ENCODE measurements around the gene SLC6A7. TPM values are rescaled to one million over a fixed set of nuclear protein-coding genes. Genes with fewer than 3 reads are reported as not detected.

SLC6A7 gene
- polyA plus RNA-seq, 1 of the 3 experiments (the other 2 are of a cell fraction): not detected

DNA sequence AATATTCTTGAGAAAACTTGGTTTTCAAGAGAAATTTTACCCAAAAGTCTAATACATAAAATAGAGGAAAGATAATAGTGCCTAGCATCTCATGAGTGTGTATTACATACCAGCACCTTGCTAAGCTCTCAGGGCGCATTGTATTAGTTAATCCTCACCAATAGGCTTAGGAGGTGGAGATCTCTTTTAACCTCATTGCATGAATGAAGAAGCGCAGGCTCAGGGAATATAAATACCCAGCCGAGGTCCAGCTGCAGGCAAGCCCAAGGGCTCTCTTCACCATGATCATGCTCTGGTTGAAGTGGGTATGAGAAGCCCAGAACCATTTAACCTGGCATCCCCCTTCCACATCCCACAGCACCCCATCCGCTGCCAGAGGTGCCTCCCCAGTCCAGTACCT, 53.7 kb downstream of the SLC6A7 start:
- Histone ChIP-seq H3K36me3 (replicated peaks in 1 of 2; ENCODE audit: control insufficient read depth in 1 of 2, insufficient read depth in 2 of 2, low read length in 1 of 2) (no peaks in the 10 kb centered on the region), H3K4me2 (no peak overlapping the region), H2AFZ (ENCODE audit: low read depth) (no peak overlapping the region), H3K27me3 (ENCODE audit: insufficient read depth) (no peaks in the 10 kb centered on the region), H4K20me1 (ENCODE audit: insufficient read depth) (no peaks in the 10 kb centered on the region), H3K9ac (no peak overlapping the region), H3K79me2 (ENCODE audit: insufficient read depth) (no peaks in the 10 kb centered on the region), H3K9me3 (no peaks in the 10 kb centered on the region), H3K4me3 (ENCODE audit: low read depth in 2 of 2, low read length in 1 of 2) (no peak overlapping the region), H3F3A (replicated peaks; ENCODE audit: insufficient read depth) (no peaks in the 10 kb centered on the region), H3K4me1 (ENCODE audit: control insufficient read depth in 1 of 2, insufficient read depth in 2 of 2, low read depth in 1 of 2, low read length in 1 of 2) (peaks cover 0 to 19% of the 10 kb centered on the region in 2 experiments; a peak in 1 of 4 replicates), H3K9me2 (no peaks in the 10 kb centered on the region), H3K27ac (ENCODE audit: low read depth in 2 of 2, low read length in 1 of 2) (no peak overlapping the region)
- no peak for DNase-seq
- WGBS (ENCODE audit: low lambda C conversion rate): 86% methylated on average over 4 of the region's 4 CpGs
- ChIA-PET CTCF (interaction anchor here (0.8 to 1.9 kb wide), 4 partner anchors 8 to 75 kb away, joined by 3 to 7 read pairs (median 4); no protein-coding TSS in a partner anchor), POLR2A (no interaction called here)
- TF ChIP-seq, protein P1, sequence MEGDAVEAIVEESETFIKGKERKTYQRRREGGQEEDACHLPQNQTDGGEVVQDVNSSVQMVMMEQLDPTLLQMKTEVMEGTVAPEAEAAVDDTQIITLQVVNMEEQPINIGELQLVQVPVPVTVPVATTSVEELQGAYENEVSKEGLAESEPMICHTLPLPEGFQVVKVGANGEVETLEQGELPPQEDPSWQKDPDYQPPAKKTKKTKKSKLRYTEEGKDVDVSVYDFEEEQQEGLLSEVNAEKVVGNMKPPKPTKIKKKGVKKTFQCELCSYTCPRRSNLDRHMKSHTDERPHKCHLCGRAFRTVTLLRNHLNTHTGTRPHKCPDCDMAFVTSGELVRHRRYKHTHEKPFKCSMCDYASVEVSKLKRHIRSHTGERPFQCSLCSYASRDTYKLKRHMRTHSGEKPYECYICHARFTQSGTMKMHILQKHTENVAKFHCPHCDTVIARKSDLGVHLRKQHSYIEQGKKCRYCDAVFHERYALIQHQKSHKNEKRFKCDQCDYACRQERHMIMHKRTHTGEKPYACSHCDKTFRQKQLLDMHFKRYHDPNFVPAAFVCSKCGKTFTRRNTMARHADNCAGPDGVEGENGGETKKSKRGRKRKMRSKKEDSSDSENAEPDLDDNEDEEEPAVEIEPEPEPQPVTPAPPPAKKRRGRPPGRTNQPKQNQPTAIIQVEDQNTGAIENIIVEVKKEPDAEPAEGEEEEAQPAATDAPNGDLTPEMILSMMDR (IDR thresholded peaks at IDR 0.05): no peak
- TF ChIP-seq, protein P2, sequence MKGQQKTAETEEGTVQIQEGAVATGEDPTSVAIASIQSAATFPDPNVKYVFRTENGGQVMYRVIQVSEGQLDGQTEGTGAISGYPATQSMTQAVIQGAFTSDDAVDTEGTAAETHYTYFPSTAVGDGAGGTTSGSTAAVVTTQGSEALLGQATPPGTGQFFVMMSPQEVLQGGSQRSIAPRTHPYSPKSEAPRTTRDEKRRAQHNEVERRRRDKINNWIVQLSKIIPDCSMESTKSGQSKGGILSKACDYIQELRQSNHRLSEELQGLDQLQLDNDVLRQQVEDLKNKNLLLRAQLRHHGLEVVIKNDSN (IDR thresholded peaks at IDR 0.05; ENCODE audit: borderline replicate concordance, low read depth): no peak
- TF ChIP-seq, protein P3, sequence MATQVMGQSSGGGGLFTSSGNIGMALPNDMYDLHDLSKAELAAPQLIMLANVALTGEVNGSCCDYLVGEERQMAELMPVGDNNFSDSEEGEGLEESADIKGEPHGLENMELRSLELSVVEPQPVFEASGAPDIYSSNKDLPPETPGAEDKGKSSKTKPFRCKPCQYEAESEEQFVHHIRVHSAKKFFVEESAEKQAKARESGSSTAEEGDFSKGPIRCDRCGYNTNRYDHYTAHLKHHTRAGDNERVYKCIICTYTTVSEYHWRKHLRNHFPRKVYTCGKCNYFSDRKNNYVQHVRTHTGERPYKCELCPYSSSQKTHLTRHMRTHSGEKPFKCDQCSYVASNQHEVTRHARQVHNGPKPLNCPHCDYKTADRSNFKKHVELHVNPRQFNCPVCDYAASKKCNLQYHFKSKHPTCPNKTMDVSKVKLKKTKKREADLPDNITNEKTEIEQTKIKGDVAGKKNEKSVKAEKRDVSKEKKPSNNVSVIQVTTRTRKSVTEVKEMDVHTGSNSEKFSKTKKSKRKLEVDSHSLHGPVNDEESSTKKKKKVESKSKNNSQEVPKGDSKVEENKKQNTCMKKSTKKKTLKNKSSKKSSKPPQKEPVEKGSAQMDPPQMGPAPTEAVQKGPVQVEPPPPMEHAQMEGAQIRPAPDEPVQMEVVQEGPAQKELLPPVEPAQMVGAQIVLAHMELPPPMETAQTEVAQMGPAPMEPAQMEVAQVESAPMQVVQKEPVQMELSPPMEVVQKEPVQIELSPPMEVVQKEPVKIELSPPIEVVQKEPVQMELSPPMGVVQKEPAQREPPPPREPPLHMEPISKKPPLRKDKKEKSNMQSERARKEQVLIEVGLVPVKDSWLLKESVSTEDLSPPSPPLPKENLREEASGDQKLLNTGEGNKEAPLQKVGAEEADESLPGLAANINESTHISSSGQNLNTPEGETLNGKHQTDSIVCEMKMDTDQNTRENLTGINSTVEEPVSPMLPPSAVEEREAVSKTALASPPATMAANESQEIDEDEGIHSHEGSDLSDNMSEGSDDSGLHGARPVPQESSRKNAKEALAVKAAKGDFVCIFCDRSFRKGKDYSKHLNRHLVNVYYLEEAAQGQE (IDR thresholded peaks at IDR 0.05; ENCODE audit: low read depth, low read length): no peak
- TF ChIP-seq YY1 (IDR thresholded peaks at IDR 0.05; ENCODE audit: low read depth): no peak
- no peak for TF ChIP-seq NFIC (IDR thresholded peaks at IDR 0.05; ENCODE audit: borderline replicate concordance)
- TF ChIP-seq, protein P4, sequence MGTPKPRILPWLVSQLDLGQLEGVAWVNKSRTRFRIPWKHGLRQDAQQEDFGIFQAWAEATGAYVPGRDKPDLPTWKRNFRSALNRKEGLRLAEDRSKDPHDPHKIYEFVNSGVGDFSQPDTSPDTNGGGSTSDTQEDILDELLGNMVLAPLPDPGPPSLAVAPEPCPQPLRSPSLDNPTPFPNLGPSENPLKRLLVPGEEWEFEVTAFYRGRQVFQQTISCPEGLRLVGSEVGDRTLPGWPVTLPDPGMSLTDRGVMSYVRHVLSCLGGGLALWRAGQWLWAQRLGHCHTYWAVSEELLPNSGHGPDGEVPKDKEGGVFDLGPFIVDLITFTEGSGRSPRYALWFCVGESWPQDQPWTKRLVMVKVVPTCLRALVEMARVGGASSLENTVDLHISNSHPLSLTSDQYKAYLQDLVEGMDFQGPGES (IDR thresholded peaks at IDR 0.05; ENCODE audit: low read depth, low read length): no peak
- TF ChIP-seq POLR2AphosphoS5 (IDR thresholded peaks at IDR 0.05; ENCODE audit: low read depth, low read length): no peak
- no peak for TF ChIP-seq FOXM1 (IDR thresholded peaks at IDR 0.05; ENCODE audit: low read depth)
- TF ChIP-seq TCF12 (IDR thresholded peaks at IDR 0.05): no peak
- TF ChIP-seq TAF1 (IDR thresholded peaks at IDR 0.05; ENCODE audit: borderline replicate concordance, low read depth, low read length): no peak
- no peak for TF ChIP-seq ELF1 (IDR thresholded peaks at IDR 0.05)
- no peak for TF ChIP-seq RAD21 (IDR thresholded peaks at IDR 0.05; ENCODE audit: low read length)
- TF ChIP-seq NRF1 (IDR thresholded peaks at IDR 0.05; ENCODE audit: low read depth, low read length): no peak
- no peak for TF ChIP-seq EP300 (IDR thresholded peaks at IDR 0.05; ENCODE audit: borderline replicate concordance in 1 of 2, low read depth in 1 of 2, low read length in 1 of 2)
- TF ChIP-seq EZH2phosphoT487 (IDR thresholded peaks at IDR 0.05; ENCODE audit: borderline replicate concordance, low read depth): no peak
- no peak for TF ChIP-seq RFX5 (IDR thresholded peaks at IDR 0.05; ENCODE audit: low read length)
- TF ChIP-seq MEF2A (IDR thresholded peaks at IDR 0.05; ENCODE audit: borderline replicate concordance, low read depth): no peak
- no peak for TF ChIP-seq GABPA (IDR thresholded peaks at IDR 0.05; ENCODE audit: low read depth)
- TF ChIP-seq, protein P5, sequence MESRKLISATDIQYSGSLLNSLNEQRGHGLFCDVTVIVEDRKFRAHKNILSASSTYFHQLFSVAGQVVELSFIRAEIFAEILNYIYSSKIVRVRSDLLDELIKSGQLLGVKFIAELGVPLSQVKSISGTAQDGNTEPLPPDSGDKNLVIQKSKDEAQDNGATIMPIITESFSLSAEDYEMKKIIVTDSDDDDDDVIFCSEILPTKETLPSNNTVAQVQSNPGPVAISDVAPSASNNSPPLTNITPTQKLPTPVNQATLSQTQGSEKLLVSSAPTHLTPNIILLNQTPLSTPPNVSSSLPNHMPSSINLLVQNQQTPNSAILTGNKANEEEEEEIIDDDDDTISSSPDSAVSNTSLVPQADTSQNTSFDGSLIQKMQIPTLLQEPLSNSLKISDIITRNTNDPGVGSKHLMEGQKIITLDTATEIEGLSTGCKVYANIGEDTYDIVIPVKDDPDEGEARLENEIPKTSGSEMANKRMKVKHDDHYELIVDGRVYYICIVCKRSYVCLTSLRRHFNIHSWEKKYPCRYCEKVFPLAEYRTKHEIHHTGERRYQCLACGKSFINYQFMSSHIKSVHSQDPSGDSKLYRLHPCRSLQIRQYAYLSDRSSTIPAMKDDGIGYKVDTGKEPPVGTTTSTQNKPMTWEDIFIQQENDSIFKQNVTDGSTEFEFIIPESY (IDR thresholded peaks at IDR 0.05; ENCODE audit: borderline replicate concordance, low read depth): no peak
